ENCODE measurements around the gene CD58. TPM values are rescaled to one million over a fixed set of nuclear protein-coding genes. Genes with fewer than 3 reads are reported as not detected.

Gene CD58
- total RNA-seq, 4 donors from 2014 or later, result 20.3 to 23.4 (median 21.7) TPM

DNA sequence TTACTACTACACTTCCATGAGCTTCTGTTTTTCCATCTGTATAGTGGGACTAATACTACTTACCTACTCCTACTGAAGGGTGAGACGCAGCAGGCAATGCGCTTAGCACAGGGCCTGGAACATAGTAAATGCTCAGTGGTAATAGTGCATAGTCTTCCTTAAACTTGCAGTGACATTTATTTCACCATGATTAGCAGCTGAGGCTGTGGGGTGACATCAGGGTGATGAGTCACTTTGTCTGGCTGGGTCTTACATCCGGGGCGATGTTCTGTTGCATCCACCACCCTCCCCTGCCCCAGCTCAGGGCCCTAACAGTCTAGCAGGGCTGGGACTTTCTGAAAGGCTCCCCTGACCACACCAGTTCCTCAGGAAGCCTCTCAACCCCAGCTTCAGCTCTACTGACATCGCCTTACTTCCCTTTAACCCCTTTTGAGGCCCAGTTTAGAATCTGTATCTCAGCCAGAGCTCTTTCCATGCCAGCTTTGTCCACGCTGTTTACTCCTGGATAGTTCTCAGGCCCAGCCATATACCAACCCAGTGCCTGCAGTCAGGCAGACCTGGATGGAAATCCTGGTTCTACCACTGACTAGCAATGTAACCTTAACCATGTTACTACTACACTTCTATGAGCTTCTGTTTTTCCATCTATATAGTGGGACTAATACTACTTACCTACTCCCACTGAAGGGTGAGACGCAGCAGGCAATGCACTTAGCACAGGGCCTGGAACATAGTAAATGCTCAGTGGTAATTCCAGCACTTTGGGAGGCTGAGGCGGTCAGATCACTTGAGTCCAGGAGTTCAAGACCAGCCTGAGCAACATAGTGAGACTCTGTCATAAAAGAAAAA lies 66.3 kb downstream of the CD58 start:
- Histone ChIP-seq H3K9me3 (no peaks in the 10 kb centered on the region), H3K36me3 (no peaks in the 10 kb centered on the region), H3K4me3 (no peak overlapping the region), H3K27me3 (no peaks in the 10 kb centered on the region), H3K4me1 (peaks cover 5 to 18% (median 13%) of the 10 kb centered on the region in 4 donors), H3K27ac (replicated peaks in 1 of 4) (peak overlapping the region in 3 of 4 donors; percentile 5 to 38 (median 6))
- no peak for TF ChIP-seq EP300 (IDR thresholded peaks at IDR 0.05)
- TF ChIP-seq, protein P1, sequence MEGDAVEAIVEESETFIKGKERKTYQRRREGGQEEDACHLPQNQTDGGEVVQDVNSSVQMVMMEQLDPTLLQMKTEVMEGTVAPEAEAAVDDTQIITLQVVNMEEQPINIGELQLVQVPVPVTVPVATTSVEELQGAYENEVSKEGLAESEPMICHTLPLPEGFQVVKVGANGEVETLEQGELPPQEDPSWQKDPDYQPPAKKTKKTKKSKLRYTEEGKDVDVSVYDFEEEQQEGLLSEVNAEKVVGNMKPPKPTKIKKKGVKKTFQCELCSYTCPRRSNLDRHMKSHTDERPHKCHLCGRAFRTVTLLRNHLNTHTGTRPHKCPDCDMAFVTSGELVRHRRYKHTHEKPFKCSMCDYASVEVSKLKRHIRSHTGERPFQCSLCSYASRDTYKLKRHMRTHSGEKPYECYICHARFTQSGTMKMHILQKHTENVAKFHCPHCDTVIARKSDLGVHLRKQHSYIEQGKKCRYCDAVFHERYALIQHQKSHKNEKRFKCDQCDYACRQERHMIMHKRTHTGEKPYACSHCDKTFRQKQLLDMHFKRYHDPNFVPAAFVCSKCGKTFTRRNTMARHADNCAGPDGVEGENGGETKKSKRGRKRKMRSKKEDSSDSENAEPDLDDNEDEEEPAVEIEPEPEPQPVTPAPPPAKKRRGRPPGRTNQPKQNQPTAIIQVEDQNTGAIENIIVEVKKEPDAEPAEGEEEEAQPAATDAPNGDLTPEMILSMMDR (IDR thresholded peaks at IDR 0.05), result no peak
- no peak for TF ChIP-seq POLR2A (IDR thresholded peaks at IDR 0.05; ENCODE audit: low read depth)
- TF ChIP-seq POLR2AphosphoS5 (IDR thresholded peaks at IDR 0.05), result peak in 1 of 2 donors; percentile 13
- intact Hi-C loops (cut with DNase I), result no loop called here
- 81% methylated on average over 8 of the region's 8 CpGs for WGBS
- no peak for DNase-seq (ENCODE audit: extremely low spot score)

DNA sequence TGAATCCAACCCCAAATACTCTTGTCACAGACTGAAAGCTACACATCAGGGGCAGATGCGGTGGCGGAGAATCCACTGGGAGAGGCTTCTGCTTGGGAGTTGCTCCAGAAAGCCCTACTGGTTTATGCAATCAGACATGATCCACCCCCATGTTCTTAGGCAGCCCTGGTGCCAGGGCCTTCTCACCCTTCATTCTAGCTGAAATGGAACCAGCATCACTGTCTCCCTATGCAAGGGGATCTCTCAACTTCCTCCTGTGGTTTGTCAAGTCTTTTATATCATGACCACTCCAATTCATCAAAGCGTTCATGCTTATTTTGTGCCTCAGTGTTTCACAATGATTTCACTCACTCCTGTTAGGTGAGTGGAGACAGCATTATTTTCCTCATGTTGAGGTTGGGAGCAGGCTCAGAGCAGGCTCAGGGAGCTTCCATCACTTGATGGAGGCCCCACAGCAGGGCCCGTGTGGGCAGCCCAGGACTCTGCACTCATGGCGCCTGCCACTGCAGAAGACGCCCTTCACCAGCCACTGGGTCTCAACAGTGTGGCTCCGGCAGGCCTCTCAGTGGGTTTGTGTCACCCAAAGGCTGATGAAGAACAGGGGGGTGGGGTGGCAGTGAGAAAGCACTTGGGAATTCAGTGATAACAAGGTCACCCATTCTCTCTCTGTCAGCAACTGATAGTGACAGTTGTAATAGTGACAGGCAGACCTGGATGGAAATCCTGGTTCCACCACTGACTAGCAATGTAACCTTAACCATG lies 67.1 kb downstream of the CD58 start:
- H3K27me3 ChIP-seq, result no peaks in the 10 kb centered on the region
- 96% methylated on average over 6 of the region's 7 CpGs for WGBS
- H3K4me1 ChIP-seq, result peaks cover 5 to 15% (median 14%) of the 10 kb centered on the region in 4 donors
- H3K36me3 ChIP-seq, result no peaks in the 10 kb centered on the region
- no peaks in the 10 kb centered on the region for H3K9me3 ChIP-seq
- TF ChIP-seq POLR2AphosphoS5 (IDR thresholded peaks at IDR 0.05) (no peak), EP300 (IDR thresholded peaks at IDR 0.05) (no peak), POLR2A (IDR thresholded peaks at IDR 0.05; ENCODE audit: low read depth) (no peak)
- TF ChIP-seq, protein P1 (IDR thresholded peaks at IDR 0.05), result no peak
- intact Hi-C loops (cut with DNase I), result no loop called here
- no peak for DNase-seq (ENCODE audit: extremely low spot score)
- peak overlapping the region in 3 of 4 donors; percentile 5 to 38 (median 6) for H3K27ac ChIP-seq (replicated peaks in 1 of 4)
- H3K4me3 ChIP-seq, result no peak overlapping the region

DNA sequence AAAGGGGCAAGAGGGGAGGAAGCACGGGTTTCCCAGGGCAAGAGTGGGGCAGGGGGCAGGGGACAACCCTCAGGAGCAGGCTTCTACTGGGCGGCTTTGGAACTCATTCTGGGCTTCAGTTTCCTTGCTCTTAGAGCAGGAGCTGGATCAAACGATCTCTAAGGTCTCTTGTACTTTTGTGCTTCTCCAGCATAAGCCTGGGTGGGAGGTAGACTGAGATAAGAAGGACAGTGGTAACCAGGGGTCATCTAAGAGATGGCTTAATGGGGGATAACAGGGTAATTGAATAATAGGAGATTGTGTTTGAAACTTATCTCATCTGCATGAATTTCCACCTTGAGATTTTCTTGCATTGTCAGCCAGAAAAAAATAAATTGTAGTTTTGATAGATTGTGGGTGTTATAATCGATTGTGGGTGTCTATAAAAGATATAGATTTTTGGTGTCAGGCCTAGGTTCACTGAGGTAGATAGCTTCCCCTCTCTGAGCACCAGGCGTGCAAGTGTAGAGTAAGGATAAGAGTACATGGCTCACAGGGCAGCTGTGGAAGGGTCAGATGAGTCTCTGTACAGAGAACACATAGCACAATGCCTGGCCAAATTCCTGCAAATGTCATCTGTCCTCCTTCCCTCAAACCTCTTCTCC lies 68.0 kb downstream of the CD58 start:
- Histone ChIP-seq H3K9me3 (no peaks in the 10 kb centered on the region), H3K36me3 (no peaks in the 10 kb centered on the region), H3K4me1 (peaks cover 7 to 22% (median 13%) of the 10 kb centered on the region in 4 donors), H3K27me3 (no peaks in the 10 kb centered on the region), H3K27ac (replicated peaks in 1 of 4) (no peak overlapping the region), H3K4me3 (no peak overlapping the region)
- no peak for DNase-seq (ENCODE audit: extremely low spot score)
- 81% methylated on average over 5 of the region's 5 CpGs for WGBS
- no peak for TF ChIP-seq POLR2A (IDR thresholded peaks at IDR 0.05; ENCODE audit: low read depth)
- TF ChIP-seq POLR2AphosphoS5 (IDR thresholded peaks at IDR 0.05), result no peak
- intact Hi-C loops (cut with DNase I), result no loop called here

DNA sequence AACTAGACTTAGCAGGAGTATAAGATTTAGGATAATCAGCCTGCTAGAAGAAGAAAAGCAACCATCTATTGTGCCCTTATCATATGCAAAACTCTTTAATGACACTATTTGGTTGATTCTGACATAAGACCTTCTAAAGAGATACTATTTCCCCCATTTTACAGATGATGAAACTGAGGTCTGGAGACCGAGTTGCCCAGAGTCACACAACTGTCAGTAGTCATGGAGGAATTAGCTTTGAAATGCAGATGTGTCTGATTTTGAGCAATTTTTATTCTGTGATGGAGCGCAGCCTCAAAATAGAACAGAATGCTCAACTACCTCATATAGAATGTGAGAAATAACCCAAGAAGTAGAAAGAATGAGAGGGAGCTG lies 69.0 kb downstream of the CD58 start:
- Histone ChIP-seq H3K4me3 (no peak overlapping the region), H3K27me3 (no peaks in the 10 kb centered on the region), H3K36me3 (no peaks in the 10 kb centered on the region), H3K27ac (replicated peaks in 1 of 4) (no peak overlapping the region), H3K9me3 (no peaks in the 10 kb centered on the region), H3K4me1 (peaks cover 8 to 28% (median 18%) of the 10 kb centered on the region in 4 donors)
- no peak for DNase-seq (ENCODE audit: extremely low spot score)
- no peak for TF ChIP-seq POLR2AphosphoS5 (IDR thresholded peaks at IDR 0.05)
- TF ChIP-seq EP300 (IDR thresholded peaks at IDR 0.05), result no peak
- TF ChIP-seq POLR2A (IDR thresholded peaks at IDR 0.05; ENCODE audit: low read depth), result no peak
- TF ChIP-seq, protein P1 (IDR thresholded peaks at IDR 0.05), result no peak
- intact Hi-C loops (cut with DNase I), result no loop called here
- WGBS, result 97% methylated on average over 2 of the region's 2 CpGs
